OCI-LY1 (cell line): ENCODE data around the gene RPL41.

Experiments used
- H2AFZ ChIP-seq: fragments of 200-600 bp; sonication (generic), shearing (Covaris generic); 2 replicates; pipeline ENCODE4 v1.6.0; 2014; ENCODE audit warnings: antibody characterized with exemption, mild to moderate bottlenecking, low read length
- H3F3A ChIP-seq: fragments of 200-600 bp; sonication (generic), shearing (Covaris generic); 2 replicates; pipeline ENCODE4 v1.6.0; 2014; ENCODE audit warnings: mild to moderate bottlenecking, antibody characterized with exemption, low read length, moderate library complexity; ENCODE audit not compliant: insufficient read depth
- H3K27ac ChIP-seq: fragments of 200-600 bp; sonication (generic); 2 replicates; pipeline ENCODE4 v1.5.1; 2014; ENCODE audit warnings: low read length, mixed run types, mild to moderate bottlenecking, low read depth; ENCODE audit not compliant: poor library complexity, severe bottlenecking
- H3K27me3 ChIP-seq: fragments of 200-600 bp; sonication (generic); 2 replicates; pipeline ENCODE4 v1.6.0; 2014; ENCODE audit warnings: antibody characterized with exemption, mild to moderate bottlenecking, low read length, moderate library complexity; ENCODE audit not compliant: insufficient read depth
- H3K36me3 ChIP-seq: fragments of 200-600 bp; sonication (generic); 2 replicates; pipeline ENCODE4 v1.6.1; 2014; ENCODE audit warnings: mild to moderate bottlenecking, antibody characterized with exemption, low read length, moderate library complexity, mixed read lengths; ENCODE audit not compliant: insufficient read depth
- H3K4me1 ChIP-seq: fragments of 200-600 bp; sonication (generic); 2 replicates; pipeline ENCODE4 v1.5.1; 2014; ENCODE audit warnings: mild to moderate bottlenecking, low read length, moderate library complexity; ENCODE audit not compliant: insufficient read depth, severe bottlenecking
- H3K4me2 ChIP-seq: fragments of 200-600 bp; sonication (generic), shearing (Covaris generic); 2 replicates; pipeline ENCODE4 v1.6.1; 2014; ENCODE audit warnings: low read length
- H3K4me3 ChIP-seq: fragments of 200-600 bp; sonication (generic); 2 replicates; pipeline ENCODE4 v1.5.1; 2014; ENCODE audit warnings: low read length, low read depth, mild to moderate bottlenecking, mixed read lengths; ENCODE audit not compliant: poor library complexity, severe bottlenecking
- H3K79me2 ChIP-seq: fragments of 200-600 bp; shearing (Covaris generic); 2 replicates; pipeline ENCODE4 v1.6.1; 2016; ENCODE audit warnings: mixed run types, low read length, mixed read lengths; ENCODE audit not compliant: insufficient read depth
- H3K9ac ChIP-seq: fragments of 200-600 bp; sonication (generic), shearing (Covaris generic); 2 replicates; pipeline ENCODE4 v1.6.1; 2014; ENCODE audit warnings: mild to moderate bottlenecking, low read length, mixed read lengths
- H3K9me2 ChIP-seq: fragments of 200-600 bp; sonication (generic), shearing (Covaris generic); 2 replicates; pipeline ENCODE4 v1.6.1; 2014; ENCODE audit warnings: low read depth, mild to moderate bottlenecking, low read length, mixed read lengths
- H3K9me3 ChIP-seq: fragments of 200-600 bp; shearing (Covaris generic); 2 replicates; pipeline ENCODE4 v1.6.1; 2014; ENCODE audit warnings: low read length, mixed read lengths
- H4K20me1 ChIP-seq: fragments of 200-600 bp; sonication (generic), shearing (Covaris generic); 2 replicates; pipeline ENCODE4 v1.6.0; 2016; ENCODE audit warnings: mild to moderate bottlenecking, low read length; ENCODE audit not compliant: insufficient read depth
- EZH2 ChIP-seq: fragments of 200-600 bp; sonication (generic), shearing (Covaris generic); IDR thresholded peaks from 2 replicates; pipeline ENCODE4 v1.8.0; 2017; ENCODE audit warnings: borderline replicate concordance, mixed run types, mild to moderate bottlenecking, antibody characterized with exemption, low read length, moderate library complexity, mixed read lengths
- TF ChIP-seq, protein P1 (sequence below): fragments of 200-600 bp; sonication (generic), shearing (Covaris generic); IDR thresholded peaks from 2 replicates; pipeline ENCODE4 v1.5.1; 2017; ENCODE audit warnings: mild to moderate bottlenecking, antibody characterized with exemption, low read length, moderate library complexity, mixed read lengths

The RPL41 gene

GRCh38 chr12:56086608-56087007, 29.8 kb upstream of the RPL41 start:
- no peaks in the 10 kb centered on the region for H3F3A ChIP-seq
- H3K27ac ChIP-seq: no peak overlapping the region
- no peaks in the 10 kb centered on the region for H3K9me2 ChIP-seq
- no peaks in the 10 kb centered on the region for H3K9me3 ChIP-seq
- H3K27me3 ChIP-seq: peaks cover 9% of the 10 kb centered on the region; the same call in 1 of the 2 replicates
- H3K4me3 ChIP-seq: no peak overlapping the region
- no peak for TF ChIP-seq EZH2
- TF ChIP-seq, protein P1, sequence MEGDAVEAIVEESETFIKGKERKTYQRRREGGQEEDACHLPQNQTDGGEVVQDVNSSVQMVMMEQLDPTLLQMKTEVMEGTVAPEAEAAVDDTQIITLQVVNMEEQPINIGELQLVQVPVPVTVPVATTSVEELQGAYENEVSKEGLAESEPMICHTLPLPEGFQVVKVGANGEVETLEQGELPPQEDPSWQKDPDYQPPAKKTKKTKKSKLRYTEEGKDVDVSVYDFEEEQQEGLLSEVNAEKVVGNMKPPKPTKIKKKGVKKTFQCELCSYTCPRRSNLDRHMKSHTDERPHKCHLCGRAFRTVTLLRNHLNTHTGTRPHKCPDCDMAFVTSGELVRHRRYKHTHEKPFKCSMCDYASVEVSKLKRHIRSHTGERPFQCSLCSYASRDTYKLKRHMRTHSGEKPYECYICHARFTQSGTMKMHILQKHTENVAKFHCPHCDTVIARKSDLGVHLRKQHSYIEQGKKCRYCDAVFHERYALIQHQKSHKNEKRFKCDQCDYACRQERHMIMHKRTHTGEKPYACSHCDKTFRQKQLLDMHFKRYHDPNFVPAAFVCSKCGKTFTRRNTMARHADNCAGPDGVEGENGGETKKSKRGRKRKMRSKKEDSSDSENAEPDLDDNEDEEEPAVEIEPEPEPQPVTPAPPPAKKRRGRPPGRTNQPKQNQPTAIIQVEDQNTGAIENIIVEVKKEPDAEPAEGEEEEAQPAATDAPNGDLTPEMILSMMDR: no peak
- no peaks in the 10 kb centered on the region for H4K20me1 ChIP-seq
- no peaks in the 10 kb centered on the region for H3K79me2 ChIP-seq
- H3K9ac ChIP-seq: no peak overlapping the region
- H3K4me2 ChIP-seq: no peak overlapping the region
- H3K36me3 ChIP-seq: no peaks in the 10 kb centered on the region
- no peak overlapping the region for H2AFZ ChIP-seq
- no peaks in the 10 kb centered on the region for H3K4me1 ChIP-seq

DNA sequence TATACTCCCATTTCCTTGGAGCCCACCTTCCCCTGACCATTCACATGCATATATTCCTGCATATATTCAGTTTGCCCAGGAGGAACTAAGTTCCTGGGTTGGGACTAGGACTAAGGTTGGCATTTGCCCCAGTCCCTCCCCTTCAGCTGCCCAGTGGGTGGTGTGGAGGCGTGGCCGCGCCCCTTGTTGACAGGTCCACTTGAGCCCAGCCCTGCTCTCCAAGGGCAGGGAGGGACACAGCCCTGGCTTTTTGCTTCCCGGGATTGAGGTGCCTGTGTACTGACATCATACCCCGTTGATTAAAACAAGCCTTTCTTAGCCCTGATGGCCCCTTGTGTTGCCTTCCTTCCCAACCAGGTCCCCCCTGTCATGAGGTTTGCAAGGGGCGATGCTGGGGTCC, 29.2 kb upstream of the RPL41 start:
- TF ChIP-seq, protein P1: no peak
- no peak for TF ChIP-seq EZH2
- Histone ChIP-seq H2AFZ (no peak overlapping the region), H3K9me2 (no peaks in the 10 kb centered on the region), H3K9me3 (no peaks in the 10 kb centered on the region), H3F3A (no peaks in the 10 kb centered on the region), H3K9ac (no peak overlapping the region), H4K20me1 (no peaks in the 10 kb centered on the region), H3K4me3 (no peak overlapping the region), H3K4me1 (no peaks in the 10 kb centered on the region), H3K79me2 (no peaks in the 10 kb centered on the region), H3K4me2 (no peak overlapping the region), H3K36me3 (no peaks in the 10 kb centered on the region), H3K27ac (no peak overlapping the region), H3K27me3 (0 out of 2 replicates have a peak, but pooled peaks cover 2% of the 10 kb centered on the region)

DNA sequence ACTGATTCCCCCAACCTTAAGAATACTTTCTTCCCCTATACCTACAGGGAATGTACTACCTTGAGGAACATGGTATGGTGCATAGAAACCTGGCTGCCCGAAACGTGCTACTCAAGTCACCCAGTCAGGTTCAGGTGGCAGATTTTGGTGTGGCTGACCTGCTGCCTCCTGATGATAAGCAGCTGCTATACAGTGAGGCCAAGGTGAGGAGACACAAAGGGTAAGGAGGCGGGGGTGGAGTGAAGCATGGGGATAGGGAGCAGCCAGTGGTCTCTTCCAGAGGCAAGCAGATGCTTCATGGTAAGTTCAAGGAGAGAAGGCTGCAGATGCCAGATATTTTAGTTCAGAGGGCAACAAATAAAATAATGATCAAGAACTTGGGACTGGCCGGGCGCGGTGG, 18.7 kb upstream of the RPL41 start:
- H3K79me2 ChIP-seq: no peaks in the 10 kb centered on the region
- H4K20me1 ChIP-seq: no peaks in the 10 kb centered on the region
- H3K36me3 ChIP-seq: no peaks in the 10 kb centered on the region
- H3K27me3 ChIP-seq: peaks cover 3% of the 10 kb centered on the region; the same call in 1 of the 2 replicates
- no peaks in the 10 kb centered on the region for H3F3A ChIP-seq
- no peak overlapping the region for H3K4me3 ChIP-seq
- no peaks in the 10 kb centered on the region for H3K9me3 ChIP-seq
- no peaks in the 10 kb centered on the region for H3K9me2 ChIP-seq
- H3K27ac ChIP-seq: no peak overlapping the region
- no peak overlapping the region for H2AFZ ChIP-seq
- no peak overlapping the region for H3K4me2 ChIP-seq
- H3K9ac ChIP-seq: no peak overlapping the region
- no peak for TF ChIP-seq EZH2
- TF ChIP-seq, protein P1: no peak
- H3K4me1 ChIP-seq: no peaks in the 10 kb centered on the region
